GM18526 (cell line): ENCODE data around the gene PRR36.

Experiments
- POLR2A ChIP-seq: IDR thresholded peaks from 3 replicates; pipeline ENCODE4 v1.6.1; 2011; ENCODE audit not compliant: insufficient read length; ENCODE audit errors: extremely low read depth

The PRR36 gene

DNA sequence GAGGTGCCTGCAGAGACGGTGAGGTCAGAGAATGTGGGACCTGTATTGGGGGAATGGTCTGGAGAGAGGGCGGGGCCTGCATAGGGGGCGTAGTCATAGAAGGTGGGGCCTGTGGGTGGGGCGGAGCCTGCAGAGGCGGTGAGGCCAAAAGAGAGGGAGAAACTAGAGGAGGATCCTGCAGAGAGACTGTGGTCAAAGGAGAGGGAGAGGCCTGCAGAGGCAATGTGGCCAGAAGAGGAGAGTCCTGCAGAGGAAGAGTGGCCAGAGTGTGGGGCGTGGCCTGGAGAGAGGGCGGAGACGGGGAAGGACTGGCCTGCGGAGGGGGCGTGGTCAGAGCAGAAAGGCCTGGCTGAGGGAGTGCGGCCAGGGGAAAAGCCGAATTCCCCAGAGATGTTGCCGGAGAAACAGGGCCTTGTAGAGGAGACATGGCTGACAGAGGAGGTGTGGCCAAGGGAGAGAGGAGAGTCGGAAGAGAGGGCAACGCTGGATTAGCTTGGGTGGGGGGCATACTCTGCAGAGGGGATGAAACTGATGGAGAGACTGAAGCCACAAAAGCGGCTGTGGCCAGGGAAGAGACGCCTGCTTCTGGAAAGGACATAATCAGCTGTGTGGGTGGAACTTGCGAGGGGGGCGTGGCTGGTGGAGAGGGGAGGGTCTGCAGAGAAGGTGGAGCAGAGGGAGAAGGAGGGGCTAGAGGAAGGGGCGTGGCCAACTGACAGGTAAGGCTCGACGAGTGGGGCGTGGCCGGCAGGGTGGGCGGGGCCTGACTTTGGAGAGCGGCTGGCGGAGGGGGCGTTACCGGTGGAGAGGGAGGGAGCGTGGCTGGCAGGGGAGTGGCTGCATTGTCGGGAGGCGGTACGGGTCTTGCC is 2.5 kb downstream of the PRR36 start:
- no peak for TF ChIP-seq POLR2A

DNA sequence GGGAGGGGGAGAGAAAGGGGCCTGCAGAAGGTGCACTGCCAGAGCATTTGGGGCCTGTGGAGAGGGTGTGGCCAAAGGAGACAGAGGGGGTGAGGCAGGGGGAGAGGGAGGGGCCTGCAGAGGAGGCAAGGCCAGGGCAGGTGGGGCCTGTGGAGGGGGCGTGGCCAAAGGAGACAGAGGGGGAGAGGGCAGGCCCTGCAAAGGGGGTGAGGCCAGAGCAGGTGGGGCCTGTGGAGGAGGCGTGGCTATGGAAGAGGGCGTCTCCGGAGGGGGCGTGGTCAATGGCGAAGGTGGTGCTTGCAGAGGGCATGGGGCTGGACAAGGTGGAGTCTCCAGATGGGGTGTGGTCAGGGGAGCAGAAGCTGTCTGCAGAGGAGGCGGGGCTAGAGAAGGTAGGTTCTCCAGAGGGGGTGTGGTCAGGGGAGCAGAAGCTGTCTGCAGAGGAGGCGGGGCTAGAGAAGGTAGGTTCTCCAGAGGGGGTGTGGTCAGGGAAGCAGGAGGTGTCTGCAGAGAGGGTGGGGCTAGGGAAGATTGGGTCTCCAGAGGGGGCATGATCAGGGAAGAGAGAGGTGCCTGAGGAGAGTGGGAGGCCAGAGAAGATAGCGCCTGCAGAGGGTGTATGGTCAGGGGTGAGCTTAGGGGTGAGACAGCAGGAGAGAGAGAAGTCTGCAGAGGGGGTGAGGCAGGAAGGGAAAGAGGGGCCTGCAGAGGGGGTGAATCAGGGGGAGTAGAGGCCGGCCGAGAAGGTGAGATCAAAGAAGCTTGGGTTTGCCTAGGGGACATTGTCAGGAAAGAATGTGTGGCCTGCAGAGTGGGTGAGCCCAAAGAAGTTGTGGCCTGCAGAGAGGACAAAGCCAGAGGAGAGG is 3.4 kb downstream of the PRR36 start:
- TF ChIP-seq POLR2A, result no peak

DNA sequence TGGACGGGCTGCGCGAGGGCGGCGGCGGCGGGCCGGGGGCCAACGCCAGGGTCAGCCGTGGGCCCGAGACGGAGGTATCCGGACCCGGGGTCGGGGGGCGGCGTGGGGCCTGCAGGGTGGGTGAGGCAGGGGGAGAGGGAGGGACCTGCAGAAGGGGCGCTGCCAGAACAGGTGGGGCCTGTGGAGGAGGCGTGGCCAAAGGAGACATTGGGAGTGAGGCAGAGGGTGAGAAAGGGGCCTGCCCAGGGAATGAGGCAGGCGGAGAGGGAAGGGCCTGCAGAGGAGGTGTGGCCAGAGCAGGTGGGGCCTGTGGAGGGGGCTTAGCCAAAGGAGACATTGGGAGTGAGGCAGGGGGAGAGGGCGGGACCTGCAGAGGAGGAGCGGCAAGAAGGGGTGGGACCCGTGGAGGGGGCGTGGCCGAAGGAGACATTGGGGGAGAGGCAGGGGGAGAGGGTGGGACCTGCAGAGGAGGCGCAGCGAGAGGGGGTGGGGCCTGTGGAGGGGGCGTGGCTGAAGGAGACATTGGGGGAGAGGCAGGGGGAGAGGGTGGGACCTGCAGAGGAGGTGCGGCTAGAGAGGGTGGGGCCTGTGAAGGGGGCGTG is 4.2 kb downstream of the PRR36 start:
- no peak for TF ChIP-seq POLR2A

DNA sequence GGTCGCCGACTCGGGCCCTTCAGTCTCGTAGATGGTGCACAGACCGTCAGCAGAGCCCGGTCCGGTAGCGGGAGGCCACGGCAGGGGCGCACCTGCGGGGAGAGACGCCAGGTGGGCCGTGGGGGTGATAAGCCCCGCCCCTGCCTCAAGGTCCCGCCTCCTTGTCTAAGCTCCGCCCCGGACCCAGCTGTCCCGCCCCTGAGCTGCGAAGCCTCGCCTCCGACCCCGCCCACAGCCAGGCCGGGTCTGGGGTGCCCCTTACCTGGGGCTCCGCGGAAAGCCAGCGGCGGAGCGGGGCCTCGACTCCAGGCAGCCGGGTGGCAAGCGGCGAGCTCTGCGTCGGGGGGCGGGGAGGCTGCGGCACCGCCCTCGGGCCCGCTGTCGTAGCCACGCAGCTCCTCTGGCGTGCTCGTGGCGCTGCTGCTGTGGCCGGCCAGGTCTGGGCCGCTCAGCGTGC is 4.7 kb downstream of the PRR36 start:
- no peak for TF ChIP-seq POLR2A

DNA sequence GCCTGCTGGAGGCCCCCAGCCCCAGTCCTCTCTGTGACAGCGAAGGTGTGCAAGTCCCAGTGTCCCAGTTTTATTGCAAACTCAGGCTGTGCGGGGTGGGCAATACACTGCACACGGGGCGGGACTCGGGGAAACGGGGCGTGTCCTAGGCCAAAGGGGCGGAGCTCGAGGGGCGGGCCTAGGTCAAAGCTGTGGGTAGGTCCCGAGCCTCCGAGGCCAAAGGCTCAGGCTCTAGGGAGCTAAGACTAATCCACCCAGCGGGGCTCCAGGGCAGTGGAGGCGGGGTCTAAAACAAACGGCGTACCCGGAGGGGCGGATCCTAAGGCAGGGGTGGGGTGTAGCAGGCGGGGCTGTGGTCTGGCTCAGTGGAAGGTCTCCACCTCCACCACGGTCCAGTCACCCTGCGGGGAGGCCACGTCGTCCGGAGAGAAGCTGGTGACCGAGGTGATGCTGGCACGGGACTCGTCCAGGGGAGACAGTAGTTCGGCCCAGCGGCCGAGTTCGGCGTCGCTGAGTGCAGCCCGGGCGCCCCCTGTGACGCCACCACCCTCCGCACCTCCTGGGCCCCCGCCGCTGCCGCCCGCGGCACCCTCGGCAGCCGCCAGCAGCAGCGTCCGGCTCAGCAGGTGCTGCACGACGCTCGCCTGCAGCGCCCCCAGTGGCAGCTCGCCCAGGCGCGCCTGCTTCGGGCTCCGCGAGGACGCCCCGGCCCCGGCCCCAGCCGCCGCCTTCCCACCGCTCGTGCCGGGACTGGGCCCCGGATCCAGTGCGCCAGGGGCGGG is 5.3 kb downstream of the PRR36 start:
- TF ChIP-seq POLR2A, result no peak

DNA sequence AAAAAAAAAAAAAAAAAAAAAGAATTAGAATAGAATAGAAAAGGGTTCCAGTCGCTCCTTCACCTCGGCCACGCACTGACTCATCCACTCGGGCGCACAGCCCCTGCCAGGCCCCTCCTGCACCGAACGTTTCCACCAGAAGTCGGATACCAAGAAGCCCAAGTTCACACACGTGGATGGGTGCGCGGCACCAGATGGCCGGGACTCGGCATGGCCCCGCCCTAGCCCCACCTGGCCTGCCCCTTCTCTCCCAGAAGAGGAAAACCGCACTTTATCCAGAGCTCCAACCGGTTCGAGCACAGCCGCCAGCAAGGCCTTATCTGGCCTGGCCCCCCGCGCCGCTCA is 5.9 kb downstream of the PRR36 start:
- no peak for TF ChIP-seq POLR2A

DNA sequence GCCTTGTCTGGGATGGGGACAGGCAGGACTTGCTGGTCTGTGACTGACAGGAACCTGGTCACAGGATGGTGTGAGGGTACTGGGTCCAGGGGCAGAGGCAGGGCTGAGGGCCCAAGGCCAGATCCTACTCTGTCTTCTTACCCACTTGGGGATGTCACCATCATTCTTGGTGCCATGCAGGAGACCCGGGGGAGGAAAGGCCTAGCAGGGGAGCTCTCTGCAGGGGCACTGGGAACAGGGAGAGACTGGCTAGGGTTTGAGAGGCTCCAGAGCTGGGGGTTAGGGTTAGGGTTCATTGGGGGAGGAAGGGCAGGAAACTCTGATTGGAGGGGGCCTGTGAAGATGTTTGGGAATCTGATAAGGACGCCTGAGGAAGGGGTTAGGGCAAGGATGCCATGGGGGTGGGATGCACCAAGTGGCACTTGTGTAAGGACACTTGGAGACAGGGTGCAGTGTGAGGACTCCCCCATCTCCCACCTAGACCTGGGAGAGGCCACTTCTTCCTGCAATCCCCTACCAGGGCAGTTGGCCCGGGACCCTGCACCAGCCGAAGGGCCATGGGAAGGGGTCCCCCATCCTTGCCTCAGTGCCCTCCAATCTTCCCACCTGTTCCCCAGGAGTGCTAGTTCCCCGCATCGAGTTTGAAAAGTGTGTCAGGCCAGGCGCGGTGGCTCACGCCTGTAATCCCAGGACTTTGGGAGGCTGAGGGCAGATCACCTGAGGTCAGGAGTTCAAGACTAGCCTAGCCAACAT is 6.9 kb downstream of the PRR36 start:
- no peak for TF ChIP-seq POLR2A

DNA sequence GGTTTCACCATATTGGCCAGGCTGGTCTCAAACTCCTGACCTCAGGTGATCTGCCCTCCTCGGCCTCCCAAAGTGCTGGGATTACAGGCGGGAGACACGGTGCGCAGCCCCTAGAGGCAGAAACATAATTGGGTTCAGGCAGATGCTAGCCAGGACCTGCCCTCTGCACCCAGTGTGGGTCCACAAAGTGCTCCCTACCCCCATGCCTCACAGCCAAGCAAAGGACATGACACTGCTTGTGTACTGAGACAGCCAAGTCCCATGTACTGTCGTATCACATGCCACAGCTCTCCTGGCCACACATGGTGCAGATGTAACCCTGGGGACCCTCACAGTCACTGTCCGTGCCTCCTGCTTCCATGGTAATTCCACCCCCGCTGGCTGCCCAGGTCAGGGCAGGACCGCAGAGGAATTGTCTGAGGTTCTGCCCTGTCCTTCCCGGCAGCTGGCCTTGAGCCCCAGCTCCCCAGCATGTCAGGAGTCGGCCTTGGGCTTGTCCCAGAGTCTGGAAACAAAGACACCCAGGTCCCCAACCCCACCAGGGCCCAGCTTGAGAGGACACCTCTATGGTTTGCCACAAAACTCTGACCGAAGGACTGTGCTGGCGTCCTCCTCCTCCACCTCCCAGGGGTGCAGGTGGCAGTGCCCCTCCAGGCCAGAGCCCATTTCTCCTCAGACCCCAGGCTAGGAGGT is 7.6 kb downstream of the PRR36 start:
- no peak for TF ChIP-seq POLR2A

DNA sequence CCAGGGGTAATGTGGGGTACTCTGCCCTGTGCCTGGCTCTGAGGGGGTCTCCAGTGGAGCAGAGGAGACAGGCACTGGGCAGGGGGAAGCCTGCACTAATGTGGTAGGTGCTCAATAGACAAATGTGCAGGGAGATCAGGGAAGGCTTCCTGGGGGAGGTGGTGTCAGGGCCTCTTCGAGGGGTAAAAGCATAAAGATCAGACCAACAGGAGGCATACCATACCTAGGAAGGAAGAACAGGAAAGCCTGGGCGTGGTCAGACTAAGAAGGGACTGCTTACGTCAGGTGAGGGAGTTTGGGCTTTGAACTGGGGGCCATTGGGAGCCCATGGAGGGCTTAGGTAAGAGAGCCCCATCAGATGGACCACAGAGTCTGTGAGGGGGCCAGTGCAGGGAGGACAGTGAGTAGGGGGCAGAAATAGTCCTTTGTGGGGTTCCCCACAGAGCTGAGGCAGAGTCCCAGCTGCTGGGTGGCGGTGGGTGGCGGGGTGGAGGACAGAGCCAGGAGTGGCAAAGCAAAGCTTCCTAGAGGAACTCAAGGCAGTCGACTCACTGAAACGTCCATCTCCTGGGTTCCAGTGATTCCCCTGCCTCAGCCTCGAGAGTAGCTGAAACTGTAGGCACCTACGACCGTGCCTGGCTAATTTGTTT is 8.8 kb downstream of the PRR36 start:
- no peak for TF ChIP-seq POLR2A

DNA sequence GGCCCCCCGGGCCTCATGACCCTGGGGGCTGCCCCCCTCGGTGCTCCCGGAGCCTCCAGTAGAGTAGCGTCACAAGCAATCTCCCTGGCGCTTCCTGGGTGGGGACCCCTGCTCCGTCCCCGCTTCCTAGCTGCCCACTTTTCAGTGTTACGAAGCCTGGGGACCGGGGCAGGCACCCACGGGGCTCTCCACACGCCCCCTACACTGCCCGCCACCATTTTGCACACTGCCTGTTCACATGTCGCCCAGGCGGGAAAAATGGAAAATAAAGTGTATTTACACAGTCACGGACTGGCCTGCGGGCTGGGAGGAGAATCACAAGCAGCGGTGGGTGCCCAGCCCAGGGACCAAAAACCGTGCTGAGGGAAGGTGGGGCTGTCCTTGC is 9.5 kb downstream of the PRR36 start:
- TF ChIP-seq POLR2A, result no peak

DNA sequence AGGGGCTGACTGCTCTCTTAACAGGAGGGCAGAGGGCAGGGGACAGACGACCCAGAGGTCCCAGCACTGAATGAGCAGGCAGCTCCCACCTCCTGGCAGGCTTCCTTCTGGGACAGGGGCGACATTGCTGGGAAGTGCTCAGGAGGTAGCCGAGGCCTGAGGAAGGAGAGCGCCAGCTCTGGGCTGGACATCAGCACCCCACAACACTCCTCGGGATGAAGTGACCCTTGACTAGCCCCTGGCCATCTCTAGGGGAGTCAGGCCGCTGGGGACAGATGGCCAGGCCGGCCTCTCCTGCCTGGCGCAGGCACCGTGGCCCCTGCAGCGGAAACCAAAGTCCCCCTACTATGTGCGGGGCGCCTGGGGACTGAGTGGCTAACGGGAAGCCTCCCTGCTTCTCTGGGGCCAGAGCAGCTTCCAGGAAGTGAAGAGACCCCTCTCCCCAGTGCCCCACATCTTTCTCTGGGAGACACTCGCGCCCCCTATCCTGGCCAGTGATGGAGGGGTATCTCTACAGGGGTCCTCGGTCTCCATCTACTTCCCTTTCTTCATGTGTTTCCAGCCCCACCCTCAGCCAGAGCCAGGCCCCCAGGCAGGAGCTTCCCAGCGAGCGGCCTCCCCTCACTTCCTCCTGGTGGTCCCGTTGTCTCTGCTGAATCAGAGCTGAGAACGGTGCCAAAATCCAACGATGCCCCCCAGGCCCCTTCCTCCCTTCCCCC is 10.1 kb downstream of the PRR36 start:
- TF ChIP-seq POLR2A, result no peak

DNA sequence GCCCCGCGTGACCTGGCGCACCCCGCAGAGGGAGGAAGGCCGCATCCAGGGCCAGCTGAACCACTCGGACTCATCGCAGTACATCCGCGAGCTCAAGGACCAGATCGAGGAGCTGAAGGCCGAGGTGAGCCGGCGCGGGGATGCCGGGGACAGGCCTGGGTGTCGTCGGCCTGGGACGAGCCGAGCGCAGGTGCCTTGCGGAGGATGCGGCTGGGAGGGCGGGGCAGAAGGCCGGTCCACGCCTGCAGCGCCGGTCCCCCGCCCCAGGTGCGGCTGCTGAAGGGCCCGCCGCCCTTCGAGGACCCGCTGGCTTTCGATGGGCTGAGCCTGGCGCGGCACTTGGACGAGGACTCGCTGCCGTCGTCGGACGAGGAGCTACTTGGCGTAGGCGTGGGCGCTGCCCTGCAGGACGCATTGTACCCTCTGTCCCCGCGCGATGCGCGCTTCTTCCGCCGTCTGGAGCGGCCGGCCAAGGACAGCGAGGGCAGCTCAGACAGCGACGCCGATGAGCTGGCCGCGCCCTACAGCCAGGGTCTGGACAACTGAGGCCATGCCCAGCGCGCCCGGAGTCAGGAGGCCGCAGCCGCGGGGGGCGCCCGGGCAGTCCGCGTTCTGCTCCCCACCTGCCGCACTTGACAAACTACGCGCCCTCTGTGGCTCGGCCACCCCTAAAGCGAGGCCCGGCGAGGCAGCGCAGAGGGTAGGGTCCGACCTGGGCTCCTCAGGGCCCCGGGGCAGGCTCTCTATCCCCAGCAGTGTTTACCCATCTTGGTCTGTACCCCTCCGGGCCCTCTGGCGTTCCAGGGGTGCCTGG is 10.8 kb downstream of the PRR36 start:
- no peak for TF ChIP-seq POLR2A

DNA sequence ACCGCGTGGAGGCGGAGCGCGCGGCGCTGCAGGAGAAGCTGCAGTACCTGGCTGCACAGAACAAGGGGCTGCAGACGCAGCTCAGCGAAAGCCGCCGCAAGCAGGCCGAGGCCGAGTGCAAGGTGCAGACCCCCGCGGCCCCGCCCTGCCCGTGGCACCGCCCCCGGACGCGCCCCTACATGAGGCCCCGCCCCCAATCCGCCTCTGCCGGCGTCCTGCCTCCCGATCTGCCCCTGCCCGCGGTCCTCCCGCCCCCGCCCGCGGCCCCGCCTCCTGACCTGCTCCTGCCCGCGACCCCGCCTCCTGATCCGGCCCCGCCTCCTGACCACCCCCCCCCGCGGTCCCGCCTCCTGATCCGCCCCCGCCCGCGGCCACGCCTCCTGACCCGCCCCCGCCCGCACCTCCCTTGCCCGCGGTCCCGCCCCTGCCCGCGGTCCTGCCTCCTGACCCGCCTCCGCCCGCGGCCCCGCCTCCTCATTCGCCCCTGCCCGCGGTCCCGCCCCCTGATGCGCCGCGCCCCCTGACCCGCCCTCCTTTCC is 11.7 kb downstream of the PRR36 start:
- no peak for TF ChIP-seq POLR2A
